Stimulated activated CD8-positive, alpha-beta memory T cell treated with anti-CD3 and anti-CD28 coated beads, Interleukin-2, amount 100 ng/mL, for 1 hour (primary cell): ENCODE results near the gene SPEM3.

Experiments used
- DNase-seq, 2 donors: peaks; one replicate each; pipeline ENCODE4 v3.0.0-alpha.2; 2020; ENCODE audit warnings: low read depth in 2 of 2

SPEM3 gene

DNA sequence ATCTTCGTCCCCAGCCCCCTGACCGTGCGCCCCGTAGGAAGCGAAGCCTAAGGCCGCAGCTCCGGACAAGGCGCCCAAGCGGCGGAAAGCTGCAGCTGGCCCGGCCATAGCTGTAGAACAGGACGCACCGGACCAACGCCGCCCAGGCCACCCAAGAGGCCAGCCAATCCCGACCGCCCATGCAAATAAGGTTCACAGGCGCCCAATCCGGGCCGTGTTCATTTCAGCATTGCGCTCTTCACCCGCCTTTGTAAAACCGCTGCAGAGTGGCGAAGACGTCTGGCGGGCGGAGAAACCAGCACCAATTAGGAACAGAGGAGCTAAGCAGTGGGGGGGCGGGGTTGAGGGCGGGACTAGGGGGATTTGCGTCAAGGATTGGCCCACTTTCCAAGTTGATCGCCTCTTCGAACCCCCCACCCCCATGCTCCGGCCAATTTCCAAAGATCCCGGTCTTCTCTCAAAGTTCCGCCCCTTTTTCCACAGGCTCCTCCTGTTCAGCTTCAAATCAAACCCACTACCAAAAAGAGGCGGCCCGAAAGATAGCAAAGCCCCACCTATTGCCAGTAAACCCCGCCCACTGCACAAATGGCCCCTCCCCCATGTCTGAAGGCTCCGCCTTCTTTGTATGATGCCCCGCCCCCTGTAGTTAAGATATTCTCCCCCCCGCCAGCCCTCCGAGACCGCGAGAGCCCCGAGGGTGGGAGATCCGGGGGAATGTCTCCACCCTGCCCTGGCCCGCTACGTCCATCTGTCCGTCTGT lies 24.5 kb upstream of the SPEM3 start, which contains the start of gene TMEM256:
TMEM256 (minus strand) TSS at position 121 of the 760 bp plus-strand sequence; CDS start at position 108, 13 bp downstream.
- peak; percentile 91 to 92 for DNase-seq

DNA sequence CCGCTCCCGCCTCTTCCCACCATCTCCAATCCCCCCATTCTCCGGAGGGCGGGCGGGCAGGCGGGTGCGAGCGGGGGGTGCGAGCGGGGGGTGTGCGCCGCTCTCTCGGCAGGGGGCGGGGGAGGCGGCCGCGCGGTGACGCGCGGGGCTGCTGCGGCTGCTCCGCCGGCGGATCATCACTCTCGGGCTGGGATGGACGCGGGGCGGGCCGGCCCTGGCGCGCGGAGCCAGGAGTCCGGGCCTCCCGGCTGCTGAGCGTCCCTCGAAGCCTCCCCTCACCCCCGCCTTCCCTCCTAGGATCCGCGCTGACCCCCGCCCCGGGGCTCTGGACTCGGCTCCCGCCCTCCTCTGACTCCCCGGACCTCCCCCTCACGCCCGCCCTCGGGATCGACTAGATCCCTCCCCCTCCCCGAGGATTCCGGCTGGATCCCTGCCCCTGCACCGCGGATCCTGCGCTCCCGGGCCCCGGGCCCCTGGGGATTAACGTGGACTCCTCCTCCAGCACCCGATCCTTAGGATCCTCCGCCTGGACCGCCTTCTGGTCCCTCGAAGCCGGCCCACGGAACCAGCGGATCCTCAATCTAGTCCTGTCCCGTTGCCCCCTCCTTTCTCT lies 23.8 kb upstream of the SPEM3 start:
- peak in 1 of 2 donors; percentile 38 for DNase-seq

DNA sequence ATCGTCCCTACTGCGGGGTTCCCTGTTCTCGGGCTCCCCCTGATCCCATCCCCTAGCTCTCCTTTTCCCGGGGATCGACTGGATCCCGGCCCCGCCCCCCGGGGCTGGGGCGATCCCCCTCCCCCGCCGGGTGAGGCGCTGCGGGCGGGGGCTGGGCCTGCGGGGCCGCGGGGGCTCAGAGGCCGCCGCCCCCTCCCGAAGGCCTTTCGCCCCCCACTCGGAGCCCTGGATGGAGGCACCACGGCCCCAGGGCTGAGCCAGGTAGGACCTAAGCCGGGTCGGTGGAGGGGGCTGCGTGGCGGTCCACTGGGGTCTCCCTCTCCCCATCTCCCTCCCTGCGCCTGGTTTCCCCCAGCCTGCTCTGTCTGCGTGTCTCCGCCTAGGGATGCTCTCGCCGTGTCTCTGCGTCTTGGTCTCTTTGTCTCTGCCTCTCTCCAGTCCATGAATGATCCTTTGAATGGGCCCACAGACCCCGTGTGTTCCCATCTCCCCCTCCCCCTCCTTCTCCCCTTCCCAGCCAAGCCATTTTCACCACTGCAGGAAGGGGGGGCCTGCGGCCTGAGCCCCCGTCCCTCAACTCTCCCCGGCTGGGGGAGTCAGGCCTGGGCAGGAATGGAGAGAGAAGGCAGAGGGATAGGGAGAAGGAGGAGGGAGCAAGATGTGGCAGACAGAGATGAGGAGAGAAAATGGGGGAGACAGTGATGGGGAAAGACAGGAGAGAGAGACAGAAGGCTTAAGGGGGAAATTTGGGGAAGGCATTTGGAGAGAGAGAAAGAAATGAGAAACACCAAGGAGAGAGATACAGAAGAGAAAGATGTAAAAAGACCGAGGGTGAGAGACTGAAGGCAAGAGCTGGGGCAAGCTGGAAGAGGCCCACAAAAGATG lies 23.1 kb upstream of the SPEM3 start:
- no peak for DNase-seq

DNA sequence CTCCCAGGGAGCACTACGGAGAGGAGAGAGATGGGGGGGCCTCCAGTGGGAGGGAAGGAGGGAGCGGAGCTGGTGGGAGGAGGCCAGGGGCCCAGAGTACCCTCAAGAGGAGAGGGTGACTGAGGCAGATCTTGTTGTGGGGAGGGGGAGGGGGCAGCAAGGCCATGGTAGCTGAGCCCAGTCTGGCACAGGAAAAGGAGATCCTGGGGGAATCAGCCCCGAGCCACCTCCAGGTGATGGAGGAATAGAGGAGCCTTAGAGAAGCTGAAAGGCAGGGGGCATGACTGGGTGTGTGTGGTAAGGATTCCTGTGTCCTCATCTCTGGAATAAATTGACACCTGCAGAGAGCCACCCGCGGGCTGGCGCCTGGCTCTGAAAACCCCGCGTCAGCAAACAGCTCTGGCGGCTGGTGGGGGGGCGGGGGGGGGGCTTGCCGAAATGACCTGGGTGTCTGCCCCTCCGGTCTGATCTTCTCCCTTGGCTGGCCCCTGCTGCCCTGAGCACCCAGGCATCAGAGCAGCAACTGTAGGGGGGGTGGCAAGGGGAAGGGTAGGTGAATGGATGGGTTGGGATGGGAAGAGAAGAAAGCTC lies 22.3 kb upstream of the SPEM3 start:
- DNase-seq = no peak

DNA sequence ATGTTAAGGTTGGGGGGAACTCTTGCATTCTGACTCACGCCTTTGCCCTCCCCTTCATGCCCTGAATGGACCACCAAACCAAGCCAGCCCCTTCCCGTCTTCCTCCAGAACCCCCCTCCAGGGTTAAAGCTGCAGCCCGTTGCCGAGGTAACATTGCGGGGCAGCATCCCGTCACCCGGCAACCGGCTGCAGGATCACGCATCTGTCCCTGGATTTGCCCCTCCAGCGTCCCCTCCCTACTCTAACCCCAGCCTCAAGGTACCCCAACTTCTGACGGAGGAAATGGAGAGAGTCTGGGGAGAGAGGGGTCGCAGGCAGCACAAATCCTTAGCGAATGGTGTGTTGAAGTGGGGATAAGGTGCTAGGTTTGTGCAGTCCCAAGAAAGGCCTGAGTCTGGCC lies 21.6 kb upstream of the SPEM3 start:
- no peak for DNase-seq

DNA sequence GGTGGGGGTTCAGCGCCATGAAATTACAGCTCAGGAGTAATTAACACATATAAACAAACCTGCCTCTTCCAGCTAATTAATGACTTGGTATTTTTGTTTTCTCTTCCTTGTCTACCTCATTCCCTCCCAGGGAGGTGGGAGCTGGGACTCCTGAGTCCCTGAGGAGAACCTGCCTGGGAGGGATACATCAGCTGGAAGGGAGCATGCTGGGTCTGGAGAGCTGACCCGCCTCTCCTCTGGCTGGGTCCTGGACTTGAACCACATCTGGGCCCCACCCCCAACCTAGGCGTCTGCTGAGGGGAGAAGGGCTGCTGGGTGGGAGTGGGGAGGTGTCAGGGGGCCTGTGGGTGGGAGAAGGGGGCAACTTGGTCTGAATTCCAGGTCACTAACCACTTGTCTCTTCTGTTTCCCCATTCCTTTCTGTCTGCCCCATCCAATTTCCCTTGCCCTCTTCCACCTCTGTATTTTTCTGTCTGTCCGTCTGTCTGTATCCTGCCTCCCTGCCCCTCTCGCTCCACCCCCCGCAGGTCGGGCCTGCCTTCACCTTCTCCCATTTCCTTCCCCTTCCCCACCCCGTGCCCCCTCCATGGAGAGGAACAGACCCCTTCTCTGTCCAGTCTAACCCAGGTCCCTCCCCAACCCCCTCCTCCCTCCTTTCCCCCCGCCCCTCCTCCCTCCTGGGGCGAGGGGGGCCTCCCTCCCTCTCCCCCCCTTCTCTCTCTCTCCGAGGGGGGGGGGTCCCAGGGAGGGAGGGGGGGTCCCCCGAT lies 21.0 kb upstream of the SPEM3 start, which contains the start of gene NLGN2:
NLGN2 (plus strand) TSS at position 361 of the 767 bp plus-strand sequence. CDS start 411 bp downstream, outside the sequence.
- no peak for DNase-seq

DNA sequence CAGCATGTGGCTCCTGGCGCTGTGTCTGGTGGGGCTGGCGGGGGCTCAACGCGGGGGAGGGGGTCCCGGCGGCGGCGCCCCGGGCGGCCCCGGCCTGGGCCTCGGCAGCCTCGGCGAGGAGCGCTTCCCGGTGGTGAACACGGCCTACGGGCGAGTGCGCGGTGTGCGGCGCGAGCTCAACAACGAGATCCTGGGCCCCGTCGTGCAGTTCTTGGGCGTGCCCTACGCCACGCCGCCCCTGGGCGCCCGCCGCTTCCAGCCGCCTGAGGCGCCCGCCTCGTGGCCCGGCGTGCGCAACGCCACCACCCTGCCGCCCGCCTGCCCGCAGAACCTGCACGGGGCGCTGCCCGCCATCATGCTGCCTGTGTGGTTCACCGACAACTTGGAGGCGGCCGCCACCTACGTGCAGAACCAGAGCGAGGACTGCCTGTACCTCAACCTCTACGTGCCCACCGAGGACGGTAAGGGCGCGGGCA lies 20.4 kb upstream of the SPEM3 start:
- DNase-seq = no peak

DNA sequence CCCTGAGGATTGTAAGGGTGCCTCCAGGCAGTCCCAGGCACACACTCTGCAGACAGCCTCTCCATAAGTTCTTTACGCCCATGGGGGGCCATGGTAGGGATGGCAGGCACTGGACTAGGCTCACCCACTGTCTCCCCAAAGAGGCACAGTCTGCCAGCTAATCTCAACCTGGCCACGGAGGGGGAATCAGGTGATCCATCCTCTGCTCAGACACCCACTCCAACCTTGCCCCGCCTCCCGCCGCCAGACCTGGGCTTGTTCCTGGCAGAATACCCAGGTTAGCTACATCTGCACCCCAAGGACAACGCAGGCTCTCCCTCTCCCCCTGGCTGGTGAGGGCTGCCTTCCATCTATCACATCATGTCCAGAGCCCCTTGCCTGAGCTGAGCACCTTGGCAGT lies 19.8 kb upstream of the SPEM3 start:
- no peak for DNase-seq

DNA sequence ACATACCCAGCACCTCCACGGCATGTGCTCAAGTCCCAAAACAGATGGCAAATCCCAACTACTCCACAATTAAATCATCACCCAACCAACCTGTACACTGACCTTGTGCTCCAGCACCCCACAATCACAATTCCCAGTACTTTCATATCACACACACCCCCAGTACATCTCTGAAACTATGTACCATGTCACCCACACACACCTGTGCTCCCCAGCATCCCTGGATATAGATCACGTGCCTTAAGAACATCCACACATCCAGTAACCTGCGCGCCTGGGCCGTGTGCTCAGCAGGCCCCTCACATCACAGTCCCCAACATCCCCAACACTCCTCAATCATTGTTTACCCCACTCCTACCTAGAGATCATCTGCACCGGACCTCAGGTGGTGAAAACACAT lies 18.9 kb upstream of the SPEM3 start:
- DNase-seq = no peak

DNA sequence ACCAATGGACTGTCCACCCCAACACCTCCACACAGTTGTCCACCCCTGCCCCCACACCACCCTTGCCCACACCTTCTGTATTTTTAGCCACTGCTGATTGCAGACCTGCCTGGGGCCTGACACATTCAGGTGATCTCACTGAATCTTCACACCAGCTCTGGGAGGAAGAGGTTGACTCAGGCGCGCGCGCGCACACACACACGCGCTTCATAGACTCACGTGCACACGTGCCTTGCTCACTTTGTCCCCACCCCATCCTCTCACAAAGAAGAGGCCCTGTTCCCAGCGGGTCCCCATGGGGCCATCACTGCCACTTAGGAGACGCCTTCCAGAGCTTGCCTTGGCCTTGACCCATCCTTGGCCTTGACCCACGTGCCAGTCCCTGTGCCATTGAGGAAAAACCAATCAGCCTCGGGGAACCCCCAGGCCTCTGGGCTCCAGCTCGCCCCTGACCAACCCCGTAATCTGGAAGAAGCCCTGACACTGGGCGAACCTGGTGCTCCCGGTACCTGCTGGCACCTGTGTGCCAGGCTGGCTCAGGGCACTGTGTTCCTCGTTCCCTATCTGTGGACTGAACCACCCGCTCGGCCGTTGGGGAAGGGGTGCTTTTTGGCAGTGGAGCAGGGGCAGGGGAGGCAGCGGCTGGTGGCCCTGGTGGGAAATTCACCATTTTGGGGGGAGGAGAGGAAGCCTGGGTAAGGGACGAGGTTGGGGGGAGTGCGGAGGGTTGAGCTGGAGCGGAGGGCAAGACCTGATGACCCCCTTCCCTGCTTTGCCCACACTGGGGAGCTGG lies 17.8 kb upstream of the SPEM3 start:
- DNase-seq = no peak

DNA sequence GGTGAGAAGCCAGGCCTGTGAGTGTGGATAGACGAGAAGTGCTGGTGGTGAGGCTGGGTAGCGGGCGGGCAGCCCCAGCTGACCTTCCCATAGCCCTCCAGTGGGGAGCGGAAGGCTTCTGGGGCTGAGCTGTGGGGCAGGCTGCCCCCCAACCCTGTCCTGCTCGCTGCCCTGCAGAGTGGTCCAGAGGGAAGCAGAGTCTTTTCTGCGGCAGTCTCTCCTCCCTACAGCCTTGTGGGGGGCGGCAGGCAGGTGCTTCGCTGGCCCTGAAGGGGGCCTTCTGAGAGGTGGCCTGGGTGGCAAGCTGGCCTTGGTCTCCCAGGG lies 17.3 kb upstream of the SPEM3 start:
- DNase-seq = no peak

DNA sequence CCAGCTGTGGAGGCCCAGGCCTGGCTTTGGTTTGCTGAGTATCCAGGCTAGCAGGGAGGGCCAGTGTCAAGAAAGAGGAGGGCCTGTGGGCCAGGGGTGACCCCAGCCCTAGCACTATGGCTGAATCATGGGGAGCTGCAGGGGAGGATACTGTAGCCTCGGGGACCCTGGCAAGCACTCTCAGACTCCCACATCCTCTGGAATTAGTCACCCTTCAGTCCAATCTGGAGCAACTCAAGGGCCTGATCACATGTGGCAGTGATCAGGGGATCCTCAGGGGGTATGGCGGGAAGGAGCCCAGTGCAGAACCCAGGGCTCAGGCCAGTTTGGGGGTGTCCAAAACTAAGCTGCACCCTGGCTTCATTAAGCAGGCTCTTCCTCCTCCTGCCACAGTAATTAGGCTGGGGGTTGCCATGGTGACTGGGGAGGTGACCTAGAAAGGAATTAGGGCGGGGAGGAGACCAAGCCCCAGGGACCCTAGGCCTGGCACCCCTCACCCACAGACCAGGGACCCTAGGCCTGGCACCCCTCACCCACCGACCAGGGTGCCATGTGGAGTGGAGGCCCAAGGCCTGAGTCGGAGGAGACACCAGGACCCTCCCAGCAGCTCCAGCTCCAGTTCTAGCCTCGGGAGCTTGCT lies 15.2 kb upstream of the SPEM3 start:
- DNase-seq = no peak

DNA sequence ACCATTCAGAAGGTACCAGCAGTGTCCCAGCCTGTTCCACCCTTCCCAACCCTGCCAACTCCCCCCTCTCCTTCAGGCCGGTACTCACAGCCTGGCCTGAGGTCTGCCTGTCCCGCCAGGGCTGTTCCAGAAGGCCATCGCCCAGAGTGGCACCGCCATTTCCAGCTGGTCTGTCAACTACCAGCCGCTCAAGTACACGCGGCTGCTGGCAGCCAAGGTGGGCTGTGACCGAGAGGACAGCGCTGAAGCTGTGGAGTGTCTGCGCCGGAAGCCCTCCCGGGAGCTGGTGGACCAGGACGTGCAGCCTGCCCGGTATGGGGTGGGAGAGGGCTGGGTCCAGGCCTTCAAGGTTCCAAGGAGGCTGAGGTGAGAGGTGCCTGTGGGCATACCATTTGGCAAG lies 13.8 kb upstream of the SPEM3 start:
- no peak for DNase-seq

DNA sequence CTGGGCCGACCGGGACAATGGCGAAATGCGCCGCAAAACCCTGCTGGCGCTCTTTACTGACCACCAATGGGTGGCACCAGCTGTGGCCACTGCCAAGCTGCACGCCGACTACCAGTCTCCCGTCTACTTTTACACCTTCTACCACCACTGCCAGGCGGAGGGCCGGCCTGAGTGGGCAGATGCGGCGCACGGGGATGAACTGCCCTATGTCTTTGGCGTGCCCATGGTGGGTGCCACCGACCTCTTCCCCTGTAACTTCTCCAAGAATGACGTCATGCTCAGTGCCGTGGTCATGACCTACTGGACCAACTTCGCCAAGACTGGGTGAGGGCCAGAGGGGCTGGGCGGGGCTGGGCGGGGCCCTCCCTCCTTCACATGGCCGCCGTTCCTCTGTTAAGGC lies 12.9 kb upstream of the SPEM3 start:
- DNase-seq = no peak

DNA sequence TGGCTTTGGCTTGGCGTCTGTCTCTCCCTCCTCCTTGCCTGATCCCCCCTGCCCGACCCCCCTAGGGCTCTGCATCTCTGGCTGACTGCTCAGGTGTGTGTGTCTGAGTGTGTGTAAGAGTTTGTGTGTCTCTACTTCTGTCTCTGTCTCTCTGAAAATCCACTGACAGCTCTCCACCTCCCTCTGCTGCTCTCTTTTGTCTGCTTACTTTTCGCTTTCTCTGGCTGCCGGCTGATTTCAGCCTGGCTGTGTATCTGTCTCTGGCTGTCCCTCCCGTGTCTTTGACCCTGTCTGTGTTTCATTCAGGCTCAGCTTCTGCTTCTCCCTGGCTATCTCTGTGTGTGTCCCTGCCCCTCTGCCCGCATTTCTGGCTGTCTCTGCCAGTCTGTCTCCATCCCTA lies 12.3 kb upstream of the SPEM3 start:
- DNase-seq = no peak

DNA sequence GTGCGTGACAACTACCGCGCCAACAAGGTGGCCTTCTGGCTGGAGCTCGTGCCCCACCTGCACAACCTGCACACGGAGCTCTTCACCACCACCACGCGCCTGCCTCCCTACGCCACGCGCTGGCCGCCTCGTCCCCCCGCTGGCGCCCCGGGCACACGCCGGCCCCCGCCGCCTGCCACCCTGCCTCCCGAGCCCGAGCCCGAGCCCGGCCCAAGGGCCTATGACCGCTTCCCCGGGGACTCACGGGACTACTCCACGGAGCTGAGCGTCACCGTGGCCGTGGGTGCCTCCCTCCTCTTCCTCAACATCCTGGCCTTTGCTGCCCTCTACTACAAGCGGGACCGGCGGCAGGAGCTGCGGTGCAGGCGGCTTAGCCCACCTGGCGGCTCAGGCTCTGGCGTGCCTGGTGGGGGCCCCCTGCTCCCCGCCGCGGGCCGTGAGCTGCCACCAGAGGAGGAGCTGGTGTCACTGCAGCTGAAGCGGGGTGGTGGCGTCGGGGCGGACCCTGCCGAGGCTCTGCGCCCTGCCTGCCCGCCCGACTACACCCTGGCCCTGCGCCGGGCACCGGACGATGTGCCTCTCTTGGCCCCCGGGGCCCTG lies 11.5 kb upstream of the SPEM3 start:
- DNase-seq = no peak

DNA sequence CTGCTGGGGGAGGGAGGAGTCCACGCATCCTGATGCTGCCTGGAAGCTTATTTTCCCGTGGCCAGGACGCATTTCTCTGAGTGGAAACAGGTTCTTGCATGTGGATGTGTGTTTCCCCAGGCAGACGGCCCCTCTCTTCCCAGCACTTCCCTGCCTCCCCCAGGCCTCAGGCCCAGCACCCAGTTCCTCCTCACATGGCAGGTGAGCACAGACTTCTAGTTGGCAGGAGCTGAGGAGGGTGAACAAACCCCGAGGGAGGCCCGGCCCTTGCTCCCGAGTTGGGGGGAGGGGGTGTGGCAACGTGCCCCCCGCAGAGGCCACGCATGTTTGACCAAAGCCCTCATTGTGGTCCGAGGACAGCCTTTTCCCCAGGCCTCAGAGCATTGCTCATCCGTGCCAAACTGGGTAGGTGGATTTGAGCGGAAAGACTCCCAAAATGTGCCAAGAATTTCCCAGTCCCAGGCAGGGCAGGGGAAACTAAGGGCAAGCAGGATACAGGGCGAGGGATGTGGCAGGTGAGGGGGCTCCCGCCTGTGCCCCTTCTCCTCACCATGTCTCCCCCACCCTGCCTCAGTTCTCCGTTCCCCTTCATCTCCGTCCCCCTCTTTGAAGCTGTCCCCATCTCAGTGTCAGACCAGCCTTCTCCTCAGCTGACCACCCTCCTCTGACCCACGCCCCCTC lies 10.0 kb upstream of the SPEM3 start:
- DNase-seq = no peak

DNA sequence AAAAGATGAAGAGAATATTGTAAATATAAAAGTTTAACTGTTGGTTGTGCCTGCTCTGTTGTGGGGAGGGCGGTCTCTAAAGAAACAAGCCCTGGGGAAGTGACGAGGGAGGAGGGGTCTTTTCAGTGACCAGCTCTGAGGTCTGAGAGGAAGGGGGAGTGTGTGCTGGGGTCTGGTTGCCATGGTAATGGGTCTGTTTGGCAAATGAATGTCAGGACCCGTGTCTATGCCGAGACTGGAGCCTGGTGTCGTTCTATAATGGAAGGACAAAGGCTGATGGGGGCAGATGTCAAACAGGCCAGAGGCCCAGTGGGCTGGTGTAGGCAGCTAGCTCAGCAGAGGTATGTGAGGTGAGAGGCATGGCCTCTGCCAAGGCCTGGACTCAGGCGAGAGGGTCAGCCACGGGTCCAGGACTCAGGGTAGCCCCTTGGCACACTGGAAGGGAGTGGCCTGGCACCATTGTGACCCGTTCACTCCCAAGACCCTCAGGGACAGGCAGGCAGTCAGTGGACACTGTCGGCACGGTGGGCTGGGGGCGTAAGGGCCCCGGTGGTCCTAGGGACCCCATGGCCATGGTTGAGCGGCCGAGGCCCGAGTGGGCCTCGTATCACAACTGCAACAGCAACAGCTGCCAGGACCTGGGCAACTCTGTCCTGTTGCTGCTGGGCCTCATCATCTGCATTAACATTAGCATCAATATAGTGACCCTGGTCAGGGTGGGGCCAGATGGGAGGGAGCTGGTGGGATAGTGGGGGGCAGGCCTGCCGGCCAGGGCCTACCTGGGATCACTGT lies 8.6 kb upstream of the SPEM3 start, which contains the start of gene SPEM1:
SPEM1 (plus strand) TSS at position 506 of the 792 bp plus-strand sequence; CDS start at position 567, 61 bp downstream.
- DNase-seq = no peak
